LNCAP (cell line): ENCODE measurements around the gene MAN2B1.

Experiments used
- CTCF ChIP-seq: fragments of 450-650 bp; IDR thresholded peaks from 2 replicates; pipeline ENCODE4 v1.5.1; 2017; ENCODE audit warnings: mild to moderate bottlenecking

The MAN2B1 gene

DNA sequence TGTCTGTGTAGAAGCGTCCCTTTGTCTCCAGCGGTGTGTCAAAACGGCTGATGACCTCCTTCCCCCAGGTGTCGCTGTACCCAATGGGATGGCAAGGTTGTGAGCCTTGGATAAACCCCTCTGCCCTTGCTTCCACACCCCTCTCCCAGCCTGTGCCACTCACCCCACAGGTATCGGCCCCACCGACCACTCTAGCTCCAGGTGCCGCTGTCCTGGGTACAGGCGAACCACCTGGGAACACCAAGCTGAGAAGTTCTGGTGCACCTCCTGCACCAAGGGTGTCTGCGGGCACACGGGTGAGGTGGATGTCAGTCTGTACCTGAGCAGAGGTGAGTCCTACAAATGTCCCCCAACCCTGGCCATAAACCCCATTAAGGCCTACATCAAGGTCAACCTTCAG, 16.6 kb downstream of the MAN2B1 start:
- no peak for TF ChIP-seq CTCF

GRCh38 chr19:12648088-12648487, 18.5 kb downstream of the MAN2B1 start:
- TF ChIP-seq CTCF = no peak

DNA sequence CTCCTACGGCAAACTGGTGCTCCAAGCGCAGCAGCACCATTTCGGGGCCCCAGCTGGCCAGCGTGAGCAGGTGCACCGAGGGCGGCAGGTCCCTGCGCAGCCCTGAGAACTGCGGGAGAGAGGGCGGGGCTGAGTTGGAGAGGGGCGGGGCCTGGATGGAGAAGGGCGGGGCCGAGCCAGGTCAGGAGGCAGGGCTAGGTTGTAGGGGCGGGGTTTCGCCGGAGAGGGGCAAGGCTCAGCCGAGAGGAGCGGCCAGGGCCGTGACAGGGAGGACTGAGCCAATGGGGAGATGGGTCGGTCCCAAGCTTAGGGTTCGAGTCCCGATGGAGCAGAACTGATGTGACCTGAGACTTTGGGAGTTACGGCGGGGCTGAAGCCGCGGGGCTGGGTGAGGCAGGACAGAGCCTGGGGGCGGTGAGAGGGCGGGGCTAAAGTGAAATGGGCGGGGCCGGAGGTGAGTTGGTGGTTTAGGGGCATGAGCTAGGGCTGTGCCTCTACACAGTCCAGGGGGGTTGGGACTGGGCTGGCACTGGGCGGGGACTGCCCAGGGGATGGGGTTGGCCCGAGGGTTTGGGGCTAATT, 19.0 kb downstream of the MAN2B1 start:
- TF ChIP-seq CTCF = no peak

DNA sequence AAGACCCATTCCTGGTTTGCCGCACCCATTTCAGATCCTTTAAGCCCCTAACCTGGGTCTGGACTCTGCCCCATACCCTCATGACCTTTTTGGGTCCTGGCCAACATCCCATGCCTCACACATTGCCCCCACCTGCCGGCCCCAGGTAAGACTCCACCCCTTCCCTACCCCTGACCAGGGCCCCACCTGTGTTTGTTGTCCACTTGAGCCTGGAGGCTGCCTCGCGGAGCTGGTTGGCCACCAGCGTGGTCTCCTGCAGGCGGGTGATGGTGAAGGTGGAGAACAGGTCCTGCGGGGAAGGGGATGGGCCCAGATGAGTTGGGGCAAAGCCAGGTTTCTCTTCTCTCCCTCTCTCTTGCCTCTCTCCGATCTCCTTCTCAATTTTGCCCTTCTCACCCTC, 19.5 kb downstream of the MAN2B1 start:
- TF ChIP-seq CTCF = no peak

GRCh38 chr19:12646551-12646950, 20.0 kb downstream of the MAN2B1 start:
- no peak for TF ChIP-seq CTCF

DNA sequence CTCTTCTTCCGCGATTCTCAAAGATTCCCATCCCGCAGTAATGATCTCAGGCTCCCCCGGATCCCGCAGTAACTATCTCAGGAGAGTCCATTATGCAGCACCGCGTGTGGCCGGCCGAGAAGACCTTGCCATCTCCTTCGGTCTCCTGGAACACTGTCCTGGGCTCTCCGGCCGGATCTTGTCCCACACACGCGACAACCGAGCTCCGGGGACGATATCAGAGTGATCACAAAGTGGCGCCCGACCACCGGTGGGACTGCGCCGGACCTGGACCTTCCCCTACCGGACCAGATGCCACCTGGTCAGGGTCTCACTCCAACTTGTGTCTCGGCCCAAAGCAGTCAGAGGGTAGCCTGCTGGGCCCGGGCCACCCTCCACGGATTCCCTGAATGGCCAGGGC, 24.0 kb downstream of the MAN2B1 start:
- no peak for TF ChIP-seq CTCF

DNA sequence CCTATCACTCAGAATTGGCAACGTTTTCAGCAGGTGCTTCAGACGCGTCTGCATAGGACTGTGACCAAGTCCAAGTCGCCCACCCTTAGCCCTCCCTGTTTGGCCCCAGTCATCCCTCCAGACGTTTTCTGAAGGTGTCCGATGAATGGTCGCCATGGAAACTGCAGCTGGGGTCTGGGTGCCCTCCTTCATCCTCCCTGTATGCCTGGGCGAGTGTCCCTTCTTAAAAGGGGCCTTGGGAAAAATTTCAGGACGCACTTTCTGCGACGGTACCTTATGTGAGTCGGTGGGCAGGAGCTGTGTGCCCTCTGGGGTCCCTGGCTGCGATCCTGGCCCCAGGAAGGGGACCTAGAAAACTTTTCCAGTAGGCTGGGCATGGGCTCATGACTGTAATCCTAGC, 25.1 kb downstream of the MAN2B1 start:
- no peak for TF ChIP-seq CTCF

DNA sequence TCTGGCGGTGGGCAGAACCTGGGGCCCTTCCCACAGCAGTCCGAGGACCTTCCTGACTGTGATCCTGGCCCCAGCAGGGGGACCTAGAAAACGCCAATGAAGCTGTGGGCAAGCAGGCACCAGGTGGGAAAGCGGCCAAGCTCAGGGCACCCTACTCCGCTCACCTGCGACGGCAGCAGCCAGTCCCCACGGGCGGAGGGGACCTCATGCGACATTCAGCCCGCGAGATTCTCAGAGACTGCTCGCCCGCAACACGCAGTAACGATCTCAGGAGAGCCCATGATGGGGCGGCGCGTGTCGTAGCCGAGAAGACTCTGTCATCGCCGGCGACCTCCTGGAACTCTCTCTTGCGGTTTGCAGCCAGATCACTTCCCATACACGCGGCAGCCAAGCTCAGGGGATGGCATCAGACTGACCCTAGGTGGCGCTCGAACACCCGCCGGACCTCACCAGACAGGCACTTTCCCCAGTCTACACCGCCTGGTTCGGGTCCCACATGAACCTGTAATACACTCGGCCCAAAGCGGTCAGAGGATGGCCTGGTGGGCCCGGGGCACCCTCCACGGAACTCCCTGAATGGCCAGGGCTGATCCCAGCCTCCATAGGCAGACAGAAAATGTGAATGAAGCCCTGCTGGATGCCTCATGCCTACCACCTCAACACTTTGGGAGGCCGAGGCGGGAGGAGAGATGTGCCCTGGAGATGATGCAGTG, 26.5 kb downstream of the MAN2B1 start:
- TF ChIP-seq CTCF = peak; percentile 45
